Measurements from ENCODE around the gene PTDSS2. TPM values are rescaled to one million over a fixed set of nuclear protein-coding genes. Genes with fewer than 3 reads are reported as not detected.
A peak's percentile ranks its signal among the peaks of the same experiment; 100 is the strongest.

The PTDSS2 gene
- polyA plus RNA-seq, 2 of the 4 experiments (the other 2 are of a cell fraction), result 23.4 to 38.9 TPM

DNA sequence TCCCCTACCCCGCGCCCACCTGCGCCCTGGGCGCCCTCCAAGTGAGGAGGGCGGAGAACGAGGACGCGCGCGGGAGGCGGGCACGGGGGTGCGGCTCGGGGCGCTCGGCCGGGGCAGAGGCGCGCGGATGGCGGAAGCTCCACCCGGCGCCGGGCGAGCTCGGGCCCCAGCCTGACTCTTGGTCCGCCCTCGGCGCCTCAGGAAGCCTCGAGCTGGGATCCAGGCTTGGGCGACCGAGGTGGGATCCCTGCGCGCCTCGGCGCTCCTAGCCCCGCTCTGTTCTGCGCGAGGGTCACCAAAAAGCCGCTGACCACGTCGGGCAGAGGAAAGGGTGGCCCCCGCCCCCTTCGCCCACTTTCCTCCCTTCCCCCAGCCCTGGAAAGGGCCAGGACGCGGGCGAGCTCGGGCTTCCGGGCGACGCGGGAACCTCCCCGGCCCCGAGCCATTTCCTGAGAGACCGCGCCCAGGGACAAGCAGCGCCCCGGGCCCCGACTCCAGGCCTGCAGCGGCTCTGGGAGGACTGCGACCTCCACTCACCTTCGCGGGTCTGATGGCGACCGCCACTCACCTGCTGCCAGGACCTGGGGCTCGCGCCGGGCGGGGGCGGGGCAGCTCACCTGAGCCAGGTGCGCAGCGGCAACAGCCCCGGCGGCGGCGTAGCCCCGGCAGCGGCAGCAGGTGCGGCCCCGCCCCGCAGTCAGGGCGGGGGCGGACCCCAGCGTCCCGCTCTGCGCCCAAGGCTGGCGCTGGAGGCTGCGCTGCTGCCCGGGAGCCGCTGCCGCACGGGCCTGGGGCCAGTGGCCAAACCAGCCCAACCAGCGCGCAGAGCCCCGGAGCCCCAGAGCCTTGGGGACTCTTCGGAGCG, 33.1 kb upstream of the PTDSS2 start (continued):
- TF ChIP-seq, protein P1, sequence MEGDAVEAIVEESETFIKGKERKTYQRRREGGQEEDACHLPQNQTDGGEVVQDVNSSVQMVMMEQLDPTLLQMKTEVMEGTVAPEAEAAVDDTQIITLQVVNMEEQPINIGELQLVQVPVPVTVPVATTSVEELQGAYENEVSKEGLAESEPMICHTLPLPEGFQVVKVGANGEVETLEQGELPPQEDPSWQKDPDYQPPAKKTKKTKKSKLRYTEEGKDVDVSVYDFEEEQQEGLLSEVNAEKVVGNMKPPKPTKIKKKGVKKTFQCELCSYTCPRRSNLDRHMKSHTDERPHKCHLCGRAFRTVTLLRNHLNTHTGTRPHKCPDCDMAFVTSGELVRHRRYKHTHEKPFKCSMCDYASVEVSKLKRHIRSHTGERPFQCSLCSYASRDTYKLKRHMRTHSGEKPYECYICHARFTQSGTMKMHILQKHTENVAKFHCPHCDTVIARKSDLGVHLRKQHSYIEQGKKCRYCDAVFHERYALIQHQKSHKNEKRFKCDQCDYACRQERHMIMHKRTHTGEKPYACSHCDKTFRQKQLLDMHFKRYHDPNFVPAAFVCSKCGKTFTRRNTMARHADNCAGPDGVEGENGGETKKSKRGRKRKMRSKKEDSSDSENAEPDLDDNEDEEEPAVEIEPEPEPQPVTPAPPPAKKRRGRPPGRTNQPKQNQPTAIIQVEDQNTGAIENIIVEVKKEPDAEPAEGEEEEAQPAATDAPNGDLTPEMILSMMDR (IDR thresholded peaks at IDR 0.05), result no peak
- TF ChIP-seq ZFP36 (IDR thresholded peaks at IDR 0.05; ENCODE audit: borderline replicate concordance, partially characterized antibody), result no peak
- no peak for TF ChIP-seq PHF8 (IDR thresholded peaks at IDR 0.05; ENCODE audit: borderline replicate concordance, low read depth)
- no peak for TF ChIP-seq FOXS1 (CRISPR knock-in tag; IDR thresholded peaks at IDR 0.05)
- TF ChIP-seq EHF (CRISPR knock-in tag; IDR thresholded peaks at IDR 0.05), result no peak

DNA sequence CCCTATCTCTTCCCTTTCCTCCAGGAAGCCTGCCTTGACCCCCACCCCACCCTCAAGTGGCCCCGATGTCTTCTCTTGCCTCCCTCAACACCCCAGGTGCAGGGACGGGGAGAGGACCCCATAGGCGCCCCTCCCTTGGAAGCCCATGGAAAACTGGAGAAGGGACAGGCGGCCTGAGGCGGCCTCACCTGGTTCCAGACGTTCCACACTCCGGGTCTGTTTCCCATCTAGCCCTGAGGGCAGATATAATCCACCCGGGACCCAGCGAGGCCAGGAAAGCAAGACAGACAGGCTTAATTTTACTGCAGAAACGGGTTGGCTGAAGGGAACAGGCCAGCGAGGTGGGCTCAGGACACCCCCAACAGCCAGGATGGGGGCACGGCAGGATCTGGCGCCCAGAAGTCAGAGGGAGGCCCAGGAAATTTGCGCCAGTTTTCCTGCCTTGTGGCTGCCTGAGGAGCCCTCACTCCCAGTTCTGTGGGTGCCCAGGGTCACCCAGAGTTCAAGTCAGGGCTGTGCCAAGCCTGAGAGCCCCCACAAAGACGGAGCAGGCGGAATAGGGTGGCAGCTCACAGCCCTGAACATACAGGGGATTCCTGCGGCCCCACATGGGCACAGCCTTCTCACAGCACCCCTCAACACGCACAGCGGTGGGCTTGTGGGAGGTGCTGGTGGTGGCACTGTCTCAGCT, 32.3 kb upstream of the PTDSS2 start:
- ChIA-PET POLR2A (no interaction called here), CTCF (interaction anchor here (0.6 to 1.8 kb wide), 4 partner anchors 9 to 31 kb away, joined by 3 to 7 read pairs (median 3); no protein-coding TSS in a partner anchor)
- H3K27ac ChIP-seq, result no peak overlapping the region; a peak in 1 of 6 replicates
- H3K4me3 ChIP-seq, result no peak overlapping the region; the same call in 2 of the 3 replicates
- no peak for TF ChIP-seq POLR2AphosphoS2 (conservative IDR thresholded peaks at IDR 0.05; ENCODE audit: low read length)
- no peak for TF ChIP-seq MAFK (IDR thresholded peaks at IDR 0.05; ENCODE audit: partially characterized antibody)
- TF ChIP-seq POLR2A (IDR thresholded peaks at IDR 0.05; ENCODE audit: low read length), result no peak
- TF ChIP-seq MAZ (IDR thresholded peaks at IDR 0.05; ENCODE audit: borderline replicate concordance, low read depth, low read length), result no peak
- no peak for TF ChIP-seq CBX8 (IDR thresholded peaks at IDR 0.05)
- TF ChIP-seq EP300 (IDR thresholded peaks at IDR 0.05), result no peak
- no peak for TF ChIP-seq TFCP2L1 (CRISPR knock-in tag; IDR thresholded peaks at IDR 0.05)
- TF ChIP-seq CHD4 (IDR thresholded peaks at IDR 0.05; ENCODE audit: borderline replicate concordance), result no peak
- TF ChIP-seq RARB (CRISPR knock-in tag; IDR thresholded peaks at IDR 0.05), result no peak
- TF ChIP-seq, protein P2, sequence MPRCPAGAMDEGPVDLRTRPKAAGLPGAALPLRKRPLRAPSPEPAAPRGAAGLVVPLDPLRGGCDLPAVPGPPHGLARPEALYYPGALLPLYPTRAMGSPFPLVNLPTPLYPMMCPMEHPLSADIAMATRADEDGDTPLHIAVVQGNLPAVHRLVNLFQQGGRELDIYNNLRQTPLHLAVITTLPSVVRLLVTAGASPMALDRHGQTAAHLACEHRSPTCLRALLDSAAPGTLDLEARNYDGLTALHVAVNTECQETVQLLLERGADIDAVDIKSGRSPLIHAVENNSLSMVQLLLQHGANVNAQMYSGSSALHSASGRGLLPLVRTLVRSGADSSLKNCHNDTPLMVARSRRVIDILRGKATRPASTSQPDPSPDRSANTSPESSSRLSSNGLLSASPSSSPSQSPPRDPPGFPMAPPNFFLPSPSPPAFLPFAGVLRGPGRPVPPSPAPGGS (IDR thresholded peaks at IDR 0.05), result no peak
- no peak for TF ChIP-seq GATA3 (IDR thresholded peaks at IDR 0.05; ENCODE audit: borderline replicate concordance)
- no peak for TF ChIP-seq HOXA7 (CRISPR knock-in tag; IDR thresholded peaks at IDR 0.05)
- DNase-seq (ENCODE audit: low read depth in 1 of 2, low spot score in 1 of 2), result no peak
- no peaks in the 10 kb centered on the region for H3K9me3 ChIP-seq
- peak overlapping the region; percentile 100; the same call in 2 of the 3 replicates for H3K4me2 ChIP-seq
- ATAC-seq, result no peak
- 85% methylated on average over 16 of the region's 19 CpGs for WGBS (ENCODE audit: missing lambda C conversion rate)
- peaks cover 13% of the 10 kb centered on the region for H3K4me1 ChIP-seq
- FAIRE-seq, result no peak

DNA sequence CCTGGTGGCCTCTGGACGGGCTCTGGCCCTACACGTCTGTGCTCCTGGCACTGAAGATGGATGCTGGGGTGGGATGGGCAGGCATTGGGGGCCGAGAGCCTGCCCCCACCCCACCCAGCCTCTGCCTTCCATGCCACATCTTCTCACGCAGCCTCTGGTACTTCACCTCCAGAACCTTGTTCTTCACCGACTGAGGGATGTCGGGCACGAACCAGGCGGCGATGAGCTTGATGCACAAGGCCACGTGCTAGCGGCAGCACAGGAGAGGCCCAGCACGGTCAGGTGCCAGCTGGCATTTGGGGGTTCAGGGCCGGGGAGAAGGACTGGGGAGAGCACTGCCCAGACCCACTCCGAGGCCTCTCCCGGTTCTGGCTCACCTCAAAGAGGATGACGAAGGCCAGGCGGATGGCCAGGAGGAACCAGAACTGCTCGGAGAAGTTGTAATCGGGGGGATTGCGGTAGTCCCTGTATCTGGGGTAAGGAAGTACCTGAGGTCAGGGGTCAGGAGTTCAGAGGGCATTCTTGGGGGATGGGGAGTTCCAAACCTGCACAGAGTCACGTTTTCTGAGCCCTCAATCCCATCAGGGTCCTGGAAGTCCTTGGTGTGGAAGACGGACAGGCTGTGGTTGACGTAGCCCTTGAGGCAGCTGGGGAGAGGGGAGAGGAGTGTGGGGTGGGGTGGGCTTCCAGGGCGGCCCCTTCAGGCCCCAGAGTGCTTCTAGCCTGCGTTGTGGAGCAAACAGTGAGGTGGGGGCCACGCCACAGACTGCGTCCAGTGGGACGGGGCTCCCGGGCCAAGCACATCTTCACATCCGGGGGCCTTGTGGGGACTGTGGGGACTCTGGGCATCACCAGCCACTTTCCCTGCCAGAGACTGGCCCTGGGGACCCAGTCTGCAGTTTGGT, 31.5 kb upstream of the PTDSS2 start:
- CTCF ChIA-PET, result interaction anchor here (0.6 to 1.1 kb wide), 3 partner anchors 8 to 30 kb away, joined by 3 read pairs; no protein-coding TSS in a partner anchor
- FAIRE-seq, result no peak
- Histone ChIP-seq H3K4me1 (peaks cover 5% of the 10 kb centered on the region; the same call in 1 of the 3 replicates), H3K9me3 (no peaks in the 10 kb centered on the region), H3K27ac (no peak overlapping the region), H3K4me3 (no peak overlapping the region), H3K4me2 (no peak overlapping the region)
- no peak for ATAC-seq
- WGBS (ENCODE audit: missing lambda C conversion rate), result 87% methylated on average over 26 of the region's 30 CpGs
- DNase-seq (ENCODE audit: low read depth in 1 of 2, low spot score in 1 of 2), result no peak
- TF ChIP-seq ZC3H11A (IDR thresholded peaks at IDR 0.05), result no peak
- POLR2A ChIA-PET, result no interaction called here
